HG02840 (cell line): ENCODE data around the gene TRIM29.
"Not testable (repeated sequence)": the region's sequence is repeated elsewhere in the genome, so short reads cannot be mapped to it uniquely, and the experiment has no call there.

Experiments
- ATAC-seq: cut with Tn5 transposase; IDR thresholded peaks from one replicate; pipeline ENCODE4 v1.9.1; 2021; ENCODE audit warnings: mild to moderate bottlenecking, moderate library complexity, moderate number of reproducible peaks; ENCODE audit not compliant: unreplicated experiment, low FRiP score

Gene TRIM29

GRCh38 chr11:120173019-120173705 is 35.2 kb upstream of the TRIM29 start:
- no peak for ATAC-seq

GRCh38 chr11:120172054-120172911 is 34.4 kb upstream of the TRIM29 start:
- no peak for ATAC-seq

GRCh38 chr11:120170741-120171261 is 32.9 kb upstream of the TRIM29 start:
- no peak for ATAC-seq

GRCh38 chr11:120169981-120170698 is 32.2 kb upstream of the TRIM29 start:
- ATAC-seq, result no peak

GRCh38 chr11:120168960-120169681 is 31.2 kb upstream of the TRIM29 start:
- ATAC-seq, result no peak

GRCh38 chr11:120168108-120168959 is 30.4 kb upstream of the TRIM29 start:
- ATAC-seq, result no peak

GRCh38 chr11:120167659-120168058 is 29.7 kb upstream of the TRIM29 start:
- ATAC-seq, result no peak

- ATAC-seq, result no peak
Observed at GRCh38 chr11:120160436-120160835, 22.5 kb upstream of the TRIM29 start.

- no peak for ATAC-seq
Observed at GRCh38 chr11:120153221-120153620, 15.3 kb upstream of the TRIM29 start.

- ATAC-seq, result no peak
Observed at GRCh38 chr11:120151536-120151935, 13.6 kb upstream of the TRIM29 start.

GRCh38 chr11:120149246-120149645 is 11.3 kb upstream of the TRIM29 start:
- ATAC-seq, result no peak

- ATAC-seq, result no peak
Observed at GRCh38 chr11:120147950-120148270, 10.0 kb upstream of the TRIM29 start.

- no peak for ATAC-seq
Observed at GRCh38 chr11:120147094-120147949, 9.4 kb upstream of the TRIM29 start.

- ATAC-seq, result no peak
Observed at GRCh38 chr11:120146413-120147093, 8.6 kb upstream of the TRIM29 start.

GRCh38 chr11:120144501-120144900 is 6.6 kb upstream of the TRIM29 start:
- no peak for ATAC-seq

GRCh38 chr11:120143472-120143871 is 5.6 kb upstream of the TRIM29 start:
- not testable (repeated sequence) for ATAC-seq

- no peak for ATAC-seq
Observed at GRCh38 chr11:120142441-120143100, 4.7 kb upstream of the TRIM29 start.
